HG03175 (cell line): ENCODE results near the gene KCNK7.

ENCODE experiments used
- ATAC-seq: cut with Tn5 transposase; IDR thresholded peaks from one replicate; pipeline ENCODE4 v1.9.1; 2021; ENCODE audit warnings: mild to moderate bottlenecking, moderate library complexity; ENCODE audit not compliant: unreplicated experiment

Gene KCNK7

GRCh38 chr11:65558930-65559509 is 36.6 kb downstream of the KCNK7 start:
- ATAC-seq = no peak

GRCh38 chr11:65558002-65558929 is 37.3 kb downstream of the KCNK7 start, which contains the start of gene LTBP3:
TSS of gene LTBP3 (minus strand) at chr11:65558359. CDS start at chr11:65557959, 400 bp downstream.
- ATAC-seq = no peak

- no peak for ATAC-seq
These were observed 38.2 kb downstream of the KCNK7 start for GRCh38 chr11:65557280-65558001.

GRCh38 chr11:65556470-65557279 is 38.9 kb downstream of the KCNK7 start:
- no peak for ATAC-seq

GRCh38 chr11:65555693-65556231 is 39.8 kb downstream of the KCNK7 start:
- no peak for ATAC-seq

- no peak for ATAC-seq
These were observed 40.7 kb downstream of the KCNK7 start for GRCh38 chr11:65554842-65555430.

GRCh38 chr11:65554057-65554818 is 41.4 kb downstream of the KCNK7 start:
- no peak for ATAC-seq

GRCh38 chr11:65553301-65554001 is 42.1 kb downstream of the KCNK7 start:
- ATAC-seq = no peak

- ATAC-seq = no peak
These were observed 43.1 kb downstream of the KCNK7 start for GRCh38 chr11:65552388-65552951.

- ATAC-seq = peak; percentile 63
These were observed 43.8 kb downstream of the KCNK7 start for GRCh38 chr11:65551572-65552387.

- no peak for ATAC-seq
These were observed 46.5 kb downstream of the KCNK7 start for GRCh38 chr11:65549096-65549495.

- no peak for ATAC-seq
These were observed 47.2 kb downstream of the KCNK7 start for GRCh38 chr11:65548395-65548794.

- no peak for ATAC-seq
These were observed 48.0 kb downstream of the KCNK7 start for GRCh38 chr11:65547446-65548125.

- ATAC-seq = peak; percentile 63
These were observed 49.2 kb downstream of the KCNK7 start for GRCh38 chr11:65546217-65546958.

GRCh38 chr11:65545853-65546216 is 49.8 kb downstream of the KCNK7 start:
- ATAC-seq = no peak
